Testis (tissue), 5 donors: ENCODE measurements around the gene AVP. TPM values are rescaled to one million over a fixed set of nuclear protein-coding genes. Genes with fewer than 3 reads are reported as not detected.

ENCODE experiments used
- DNase-seq: peaks from one replicate; pipeline ENCODE4 v3.0.0-alpha.2; 2019
- H3K27ac ChIP-seq, 2 donors: fragments of 200-600 bp; sonication (generic); one replicate each; pipeline ENCODE4 v1.5.1; 2019
- H3K27me3 ChIP-seq: fragments of 200-600 bp; sonication (generic); one replicate; pipeline ENCODE4 v1.5.1; 2019
- H3K36me3 ChIP-seq: fragments of 200-600 bp; sonication (generic); one replicate; pipeline ENCODE4 v1.5.1; 2017; ENCODE audit warnings: low read depth; ENCODE audit errors: missing control alignments
- H3K4me1 ChIP-seq: fragments of 200-600 bp; sonication (generic); one replicate; pipeline ENCODE4 v1.5.1; 2019
- H3K4me3 ChIP-seq, 2 donors: fragments of 200-600 bp; sonication (generic); one replicate each; pipeline ENCODE4 v1.5.1; 2017 to 2019
- H3K9me3 ChIP-seq: fragments of 200-600 bp; sonication (generic); one replicate; pipeline ENCODE4 v1.5.1; 2017
- CTCF ChIP-seq, 3 experiments: fragments of 450-650 bp in 2 of 3; fragments of 200-600 bp in 1 of 3; sonication (generic) in 1 of 3; IDR thresholded peaks; one replicate each; pipeline ENCODE4 v1.5.1; 2016 to 2019; ENCODE audit warnings: antibody characterized with exemption in 3 of 3, mild to moderate bottlenecking in 2 of 3, moderate library complexity in 1 of 3
- POLR2A ChIP-seq: fragments of 450-650 bp; IDR thresholded peaks from one replicate; pipeline ENCODE4 v1.6.1; 2017; ENCODE audit warnings: antibody characterized with exemption, mild to moderate bottlenecking, moderate library complexity
- WGBS, 2 donors: methylation state at CpG; one replicate each; pipeline ENCODE4 v1.1.5; 2018; 5-methylcytosine and 5-hydroxymethylcytosine counted together
- intact Hi-C: fragments of 100-400 bp; cut with DNase I; formaldehyde crosslinking; loops from one replicate; pipeline ENCODE4 v1.15.1; 2023; ENCODE audit warnings: low total_unique reads
- long read RNA-seq, 2 donors: transcript quantifications; one replicate each; lab custom pipeline, GENCODE V29; 2026
- polyA plus RNA-seq: library from polyadenylated mRNA; stranded (reverse); fragments of 350-450 nt; fragmentation: Illumina TruSeq; extraction: RNeasy Lipid Tissue Mini Kit (QIAGEN cat#74804); gene quantifications from one replicate; pipeline ENCODE4 v1.2.3, GENCODE V29; 2014; ENCODE audit warnings: low read depth, low replicate concordance; ENCODE audit not compliant: insufficient read depth
- total RNA-seq, 2 donors: library from RNA; depleted of rRNA; stranded (reverse); fragments of >200 nt; gene quantifications; one replicate each; pipeline ENCODE4 v1.2.3, GENCODE V29; 2016

Gene AVP
- total RNA-seq: 1 to 10 TPM in 1 of 2 donors, not detected in 1; 1.3 TPM
- not detected for polyA plus RNA-seq
- long read RNA-seq, donor 1: 0 reads
- long read RNA-seq, donor 2: 0 reads

GRCh38 chr20:3084283-3084985 lies at the start of gene AVP:
AVP (minus strand) TSS chr20:3084724; CDS start chr20:3084674, 50 bp downstream.
- WGBS, 2 donors: 92 to 93% methylated on average over 9 to 28 of the region's 28 CpGs
- H3K27ac ChIP-seq: no peak within 1 kb of the TSS
- H3K4me3 ChIP-seq: no peak within 1 kb of the TSS
- H3K27me3 ChIP-seq: no peaks in the 10 kb centered on the region
- no peaks in the 10 kb centered on the region for H3K36me3 ChIP-seq
- H3K4me1 ChIP-seq: peaks cover 8% of the 10 kb centered on the region
- H3K9me3 ChIP-seq: no peaks in the 10 kb centered on the region
- DNase-seq: no peak
- intact Hi-C loops: no loop called here
- TF ChIP-seq POLR2A (no peak), CTCF (IDR thresholded peaks at IDR 0.05) (no peak)

- WGBS, 2 donors: 89 to 93% methylated on average over 3 of the region's 3 CpGs
- no peak for DNase-seq
- Histone ChIP-seq H3K27ac (no peak overlapping the region), H3K4me1 (no peaks in the 10 kb centered on the region), H3K36me3 (no peaks in the 10 kb centered on the region), H3K9me3 (no peaks in the 10 kb centered on the region), H3K4me3 (no peak overlapping the region), H3K27me3 (no peaks in the 10 kb centered on the region)
- TF ChIP-seq POLR2A (no peak), CTCF (IDR thresholded peaks at IDR 0.05) (no peak)
- intact Hi-C loops: no loop called here
Observed at GRCh38 chr20:3134151-3134550, 49.6 kb upstream of the AVP start.

GRCh38 chr20:3133155-3133554 lies 48.6 kb upstream of the AVP start:
- no peak for DNase-seq
- Histone ChIP-seq H3K36me3 (no peaks in the 10 kb centered on the region), H3K4me1 (no peaks in the 10 kb centered on the region), H3K27me3 (no peaks in the 10 kb centered on the region), H3K4me3 (no peak overlapping the region), H3K27ac (no peak overlapping the region), H3K9me3 (no peaks in the 10 kb centered on the region)
- intact Hi-C loops: no loop called here
- WGBS, 2 donors: 82 to 91% methylated on average over 2 of the region's 2 CpGs
- TF ChIP-seq CTCF (IDR thresholded peaks at IDR 0.05): no peak
- TF ChIP-seq POLR2A: no peak

GRCh38 chr20:3130051-3130600 lies 45.6 kb upstream of the AVP start:
- WGBS, 2 donors: 94 to 95% methylated on average over 2 of the region's 2 CpGs
- no peaks in the 10 kb centered on the region for H3K9me3 ChIP-seq
- H3K4me1 ChIP-seq: no peaks in the 10 kb centered on the region
- H3K27me3 ChIP-seq: no peaks in the 10 kb centered on the region
- no peak for DNase-seq
- TF ChIP-seq POLR2A (no peak), CTCF (IDR thresholded peaks at IDR 0.05) (no peak)
- H3K36me3 ChIP-seq: no peaks in the 10 kb centered on the region
- H3K27ac ChIP-seq: no peak overlapping the region
- no peak overlapping the region for H3K4me3 ChIP-seq
- intact Hi-C loops: no loop called here
